ENCODE measurements around the gene GOLIM4.

- TF ChIP-seq CTCF (IDR thresholded peaks at IDR 0.05; ENCODE audit: poor library complexity) (no peak), EZH2 (IDR thresholded peaks at IDR 0.05; ENCODE audit: borderline replicate concordance) (no peak), EZH2phosphoT487 (IDR thresholded peaks at IDR 0.05; ENCODE audit: low read depth, severe bottlenecking, unreplicated experiment) (no peak)
Observed at GRCh38 chr3:168127466-168127865, 31.7 kb upstream of the GOLIM4 start.
